Mucosa of rectum (tissue), 2 donors: Measurements from ENCODE around the gene IKBIP.
A peak's percentile ranks its signal among the peaks of the same experiment; 100 is the strongest.

Source experiments
- H3K27ac ChIP-seq, 2 donors: one replicate each; pipeline ENCODE4 v1.7.0; 2013; ENCODE audit warnings: inconsistent platforms in 2 of 2, low read depth in 2 of 2, low read length in 2 of 2
- H3K27me3 ChIP-seq, 2 donors: one replicate each; pipeline ENCODE4 v1.7.0; 2013; ENCODE audit warnings: low read length in 2 of 2; ENCODE audit not compliant: control insufficient read depth in 2 of 2, insufficient read depth in 2 of 2
- H3K36me3 ChIP-seq, 2 donors: one replicate each; pipeline ENCODE4 v1.7.0; 2013; ENCODE audit warnings: low read length in 2 of 2; ENCODE audit not compliant: control insufficient read depth in 2 of 2, insufficient read depth in 2 of 2
- H3K4me1 ChIP-seq, 2 donors: one replicate each; pipeline ENCODE4 v1.7.0; 2013; ENCODE audit warnings: low read length in 2 of 2, mild to moderate bottlenecking in 1 of 2; ENCODE audit not compliant: control insufficient read depth in 2 of 2, insufficient read depth in 2 of 2
- H3K4me3 ChIP-seq, 2 donors: one replicate each; pipeline ENCODE4 v1.7.0; 2013; ENCODE audit warnings: low read length in 2 of 2
- H3K9ac ChIP-seq, 2 donors: one replicate each; pipeline ENCODE4 v1.7.0; 2013; ENCODE audit warnings: low read length in 2 of 2, low read depth in 1 of 2, mild to moderate bottlenecking in 1 of 2
- H3K9me3 ChIP-seq, 2 donors: one replicate each; pipeline ENCODE4 v1.7.0; 2013; ENCODE audit warnings: low read length in 2 of 2; ENCODE audit not compliant: control insufficient read depth in 2 of 2
- donor health status: healthy.
- donor health status: Normal muscosa, but diverticular disease.

Gene IKBIP

GRCh38 chr12:98644712-98645571 is at the start of gene IKBIP, which contains the start of gene APAF1:
IKBIP (minus strand) TSS chr12:98644788; CDS start chr12:98644701, 87 bp downstream.
APAF1 (plus strand) TSS chr12:98645290; CDS start chr12:98648360, 3,070 bp downstream.
- peaks cover 6% of the 10 kb centered on the region in 2 donors for H3K4me1 ChIP-seq
- peak within 1 kb of the TSS; percentile 91 to 93 for H3K4me3 ChIP-seq
- H3K36me3 ChIP-seq, result peaks cover 14 to 17% of the 10 kb centered on the region in 2 donors
- peak within 1 kb of the TSS; percentile 90 to 94 for H3K9ac ChIP-seq
- H3K27me3 ChIP-seq, result no peaks in the 10 kb centered on the region
- peak within 1 kb of the TSS; percentile 93 to 94 for H3K27ac ChIP-seq
- H3K9me3 ChIP-seq, result no peaks in the 10 kb centered on the region

GRCh38 chr12:98691351-98691750 is 46.8 kb upstream of the IKBIP start:
- Histone ChIP-seq H3K4me1 (no peaks in the 10 kb centered on the region), H3K9ac (no peak overlapping the region), H3K36me3 (peaks cover 15 to 42% of the 10 kb centered on the region in 2 donors), H3K9me3 (no peaks in the 10 kb centered on the region), H3K4me3 (no peak overlapping the region), H3K27ac (no peak overlapping the region), H3K27me3 (no peaks in the 10 kb centered on the region)

GRCh38 chr12:98686603-98687002 is 42.0 kb upstream of the IKBIP start:
- no peak overlapping the region for H3K9ac ChIP-seq
- H3K4me1 ChIP-seq, result no peaks in the 10 kb centered on the region
- no peak overlapping the region for H3K4me3 ChIP-seq
- peaks cover 28 to 57% of the 10 kb centered on the region in 2 donors for H3K36me3 ChIP-seq
- H3K27ac ChIP-seq, result no peak overlapping the region
- H3K27me3 ChIP-seq, result no peaks in the 10 kb centered on the region
- no peaks in the 10 kb centered on the region for H3K9me3 ChIP-seq

- no peak overlapping the region for H3K9ac ChIP-seq
- no peaks in the 10 kb centered on the region for H3K27me3 ChIP-seq
- peaks cover 0 to 1% of the 10 kb centered on the region in 2 donors for H3K4me1 ChIP-seq
- H3K27ac ChIP-seq, result no peak overlapping the region
- H3K36me3 ChIP-seq, result peaks cover 40 to 61% of the 10 kb centered on the region in 2 donors
- H3K4me3 ChIP-seq, result no peak overlapping the region
- no peaks in the 10 kb centered on the region for H3K9me3 ChIP-seq
Observed at GRCh38 chr12:98684199-98684598, 39.6 kb upstream of the IKBIP start.

- Histone ChIP-seq H3K4me1 (peaks cover 0 to 17% of the 10 kb centered on the region in 2 donors), H3K27me3 (no peaks in the 10 kb centered on the region), H3K4me3 (no peak overlapping the region), H3K9ac (no peak overlapping the region), H3K9me3 (no peaks in the 10 kb centered on the region), H3K36me3 (peaks cover 39 to 55% of the 10 kb centered on the region in 2 donors), H3K27ac (peak overlapping the region in 1 of 2 donors; percentile 37)
Observed at GRCh38 chr12:98679611-98680005, 35.0 kb upstream of the IKBIP start.

- Histone ChIP-seq H3K27ac (peak overlapping the region; percentile 16 to 37), H3K4me1 (peaks cover 0 to 17% of the 10 kb centered on the region in 2 donors), H3K9ac (no peak overlapping the region), H3K27me3 (no peaks in the 10 kb centered on the region), H3K9me3 (no peaks in the 10 kb centered on the region), H3K36me3 (peaks cover 44 to 57% of the 10 kb centered on the region in 2 donors), H3K4me3 (no peak overlapping the region)
Observed at GRCh38 chr12:98678946-98679610, 34.5 kb upstream of the IKBIP start.

GRCh38 chr12:98678236-98678945 is 33.8 kb upstream of the IKBIP start:
- peaks cover 44 to 56% of the 10 kb centered on the region in 2 donors for H3K36me3 ChIP-seq

GRCh38 chr12:98674841-98675240 is 30.3 kb upstream of the IKBIP start:
- Histone ChIP-seq H3K27ac (no peak overlapping the region), H3K9ac (no peak overlapping the region), H3K27me3 (no peaks in the 10 kb centered on the region), H3K36me3 (peaks cover 29 to 32% of the 10 kb centered on the region in 2 donors), H3K4me1 (peaks cover 0 to 17% of the 10 kb centered on the region in 2 donors), H3K4me3 (no peak overlapping the region), H3K9me3 (no peaks in the 10 kb centered on the region)

More at GRCh38 chr12:98678236-98678945, 33.8 kb upstream of the IKBIP start:
- Histone ChIP-seq H3K27me3 (no peaks in the 10 kb centered on the region), H3K4me1 (peaks cover 0 to 17% of the 10 kb centered on the region in 2 donors), H3K4me3 (no peak overlapping the region), H3K9me3 (no peaks in the 10 kb centered on the region), H3K9ac (no peak overlapping the region), H3K27ac (peak overlapping the region in 1 of 2 donors; percentile 37)

- no peaks in the 10 kb centered on the region for H3K9me3 ChIP-seq
- no peaks in the 10 kb centered on the region for H3K27me3 ChIP-seq
- no peak overlapping the region for H3K9ac ChIP-seq
- no peak overlapping the region for H3K4me3 ChIP-seq
- no peak overlapping the region for H3K27ac ChIP-seq
- H3K36me3 ChIP-seq, result peaks cover 36 to 38% of the 10 kb centered on the region in 2 donors
- H3K4me1 ChIP-seq, result no peaks in the 10 kb centered on the region
Observed at GRCh38 chr12:98671459-98671858, 26.9 kb upstream of the IKBIP start.
